Suprapubic skin (tissue), 3 donors: ENCODE results near the gene LAMA4.

Source experiments
- CTCF ChIP-seq, 2 donors: fragments of 200-600 bp in 1 of 2; fragments of 450-650 bp in 1 of 2; sonication (generic) in 1 of 2; IDR thresholded peaks; one replicate each; pipeline ENCODE4 v1.5.1; 2016 to 2019; ENCODE audit warnings: antibody characterized with exemption in 2 of 2, mild to moderate bottlenecking in 1 of 2, moderate library complexity in 1 of 2
- POLR2A ChIP-seq, 2 donors: fragments of 450-650 bp; IDR thresholded peaks; one replicate each; pipeline ENCODE4 v1.6.1; 2017; ENCODE audit warnings: antibody characterized with exemption in 2 of 2, mild to moderate bottlenecking in 2 of 2, moderate library complexity in 2 of 2

DNA sequence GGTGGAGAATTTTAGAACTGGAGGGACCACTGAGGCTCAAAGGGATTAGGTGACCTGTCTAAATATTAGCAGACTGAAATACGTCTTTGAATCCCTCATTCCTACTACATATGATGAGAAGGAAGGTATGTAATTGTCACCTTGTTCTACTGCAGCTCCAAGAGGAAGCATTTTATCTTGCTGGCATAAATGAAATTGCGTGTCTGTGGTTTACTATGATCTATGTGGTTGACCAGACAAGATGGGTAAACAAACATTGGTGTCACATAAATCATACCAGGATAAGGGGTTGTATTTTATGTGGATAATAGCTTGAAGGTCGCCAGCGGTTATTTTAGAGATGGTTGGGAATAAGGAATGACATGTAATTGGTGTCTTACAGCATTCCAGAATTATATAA is 78.2 kb downstream of the LAMA4 start:
- TF ChIP-seq CTCF (IDR thresholded peaks at IDR 0.05) (no peak), POLR2A (IDR thresholded peaks at IDR 0.05) (no peak)
